ENCODE results near the gene MLXIPL. TPM values are rescaled to one million over a fixed set of nuclear protein-coding genes. Genes with fewer than 3 reads are reported as not detected.

The MLXIPL gene
- total and polyA plus RNA-seq, 2 donors (not counting 3 experiments of a cell fraction or from before 2014, with no cell fraction given): not detected

DNA sequence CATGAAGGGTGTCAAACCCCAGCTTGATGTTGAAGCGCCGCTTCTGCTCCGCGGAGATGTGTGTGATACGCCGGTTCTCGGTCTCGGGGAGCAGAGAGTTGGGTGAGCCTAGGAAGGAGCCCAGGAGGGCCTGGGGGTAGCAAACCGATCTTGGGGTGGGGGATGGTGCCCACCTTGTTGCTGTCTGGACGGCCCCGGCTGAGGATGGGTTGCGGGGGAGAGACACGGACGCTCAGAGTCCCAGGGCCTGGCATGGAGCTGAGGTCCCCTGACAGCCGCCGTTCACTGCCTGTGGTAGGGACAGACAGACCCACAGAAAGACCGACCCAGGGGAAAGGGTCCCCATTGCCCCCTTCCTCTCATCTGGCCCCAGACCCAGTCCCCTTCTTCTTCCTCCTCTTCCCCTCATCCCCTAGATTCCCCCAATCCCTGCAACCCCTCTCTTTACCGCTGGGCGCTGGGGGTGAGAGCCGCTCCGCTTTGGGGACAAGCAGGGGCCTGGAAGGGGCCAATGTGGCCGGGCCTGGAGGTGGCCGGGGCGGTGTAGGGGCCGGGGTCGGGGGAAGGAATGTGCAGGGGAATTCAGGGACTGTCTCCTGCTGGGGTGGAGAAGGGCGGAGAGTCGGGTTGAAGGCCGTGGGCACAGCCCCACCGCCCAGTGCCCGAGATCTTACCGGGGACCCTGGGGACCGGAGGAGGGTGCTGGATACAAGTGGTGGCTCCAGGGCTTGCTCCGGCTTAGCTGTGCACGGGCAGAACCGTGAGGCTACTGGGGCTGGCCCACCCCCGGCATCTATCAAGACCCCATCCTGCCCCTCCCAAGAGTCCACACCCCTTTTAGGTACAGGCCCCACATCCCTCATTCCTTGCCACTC lies 27.9 kb downstream of the MLXIPL start:
- no peak overlapping the region for H3K4me3 ChIP-seq (replicated peaks in 1 of 3; ENCODE audit: insufficient read depth in 1 of 3, low read depth in 1 of 3, low read length in 3 of 3)
- intact Hi-C loops (cut with micrococcal nuclease): no loop called here
- no peaks in the 10 kb centered on the region for H3K9me3 ChIP-seq (replicated peaks; ENCODE audit: control insufficient read depth, insufficient read depth, low read length)
- H3K9ac ChIP-seq (replicated peaks; ENCODE audit: extremely low read depth, insufficient read depth, low read length): no peak overlapping the region
- no peaks in the 10 kb centered on the region for H3K4me1 ChIP-seq (ENCODE audit: control insufficient read depth, extremely low read depth, insufficient read depth, low read length)
- FAIRE-seq: no peak
- H3K27me3 ChIP-seq (ENCODE audit: control insufficient read depth in 2 of 2, insufficient read depth in 2 of 2, low read length in 2 of 2): peaks cover 2% of the 10 kb centered on the region in 2 experiments
- H3K9me1 ChIP-seq (replicated peaks; ENCODE audit: control insufficient read depth, extremely low read depth, insufficient read depth, low read length): no peaks in the 10 kb centered on the region
- TF ChIP-seq JUN (IDR thresholded peaks at IDR 0.05; ENCODE audit: borderline replicate concordance, insufficient read depth, insufficient read length, low read depth) (no peak), POLR2AphosphoS5 (IDR thresholded peaks at IDR 0.05; ENCODE audit: insufficient read depth, low read depth, low read length) (no peak), MYC (IDR thresholded peaks at IDR 0.05; ENCODE audit: low read depth, low read length) (no peak), POLR2A (IDR thresholded peaks at IDR 0.05; ENCODE audit: low read depth, low read length) (no peak), EZH2 (IDR thresholded peaks at IDR 0.05; ENCODE audit: borderline replicate concordance, low read depth, low read length, severe bottlenecking) (no peak), GATA2 (IDR thresholded peaks at IDR 0.05; ENCODE audit: insufficient read depth, insufficient read length, low read depth, low read length) (no peak)
- TF ChIP-seq, protein P1, sequence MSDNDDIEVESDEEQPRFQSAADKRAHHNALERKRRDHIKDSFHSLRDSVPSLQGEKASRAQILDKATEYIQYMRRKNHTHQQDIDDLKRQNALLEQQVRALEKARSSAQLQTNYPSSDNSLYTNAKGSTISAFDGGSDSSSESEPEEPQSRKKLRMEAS (IDR thresholded peaks at IDR 0.05; ENCODE audit: insufficient read depth, insufficient read length): no peak
- no peak for DNase-seq (ENCODE audit: low read depth, low spot score)
- no peak overlapping the region for H2AFZ ChIP-seq (ENCODE audit: low read depth, low read length)
- H3K79me2 ChIP-seq (ENCODE audit: control insufficient read depth, insufficient read depth, low read length): no peaks in the 10 kb centered on the region
- no TSS peak for BruUV-seq (replicated peaks)
- H3K36me3 ChIP-seq (ENCODE audit: control insufficient read depth in 2 of 2, extremely low read depth in 1 of 2, insufficient read depth in 2 of 2, low read length in 2 of 2): no peaks in the 10 kb centered on the region
- no peak overlapping the region for H3K27ac ChIP-seq (ENCODE audit: insufficient read depth, low read depth, low read length)
- dilution Hi-C loops (cut with MboI; ENCODE audit: extremely low pct_ligation_motif_present, low sequenced_read_pairs): no loop called here
- ChIA-PET CTCF (interaction anchor here (0.5 to 2.3 kb wide), 3 partner anchors 11 to 150 kb away, joined by 3 to 16 read pairs (median 3); no protein-coding TSS in a partner anchor), POLR2A (no interaction called here)
- no peaks in the 10 kb centered on the region for H4K20me1 ChIP-seq (replicated peaks; ENCODE audit: control insufficient read depth, extremely low read depth, insufficient read depth, low read length)
- H3K4me2 ChIP-seq (ENCODE audit: insufficient read depth, low read length): no peak overlapping the region

All from endothelial cell of umbilical vein (primary cell).